GM19467 (cell line): Measurements from ENCODE around the gene ACTMAP.

Experiments used
- ATAC-seq: cut with Tn5 transposase; IDR thresholded peaks from one replicate; pipeline ENCODE4 v1.9.1; 2021; ENCODE audit warnings: mild to moderate bottlenecking, moderate library complexity; ENCODE audit not compliant: unreplicated experiment

ACTMAP gene

GRCh38 chr19:40702337-40703012 lies 47.8 kb downstream of the ACTMAP start:
- ATAC-seq = no peak

- ATAC-seq = no peak
These were observed 48.5 kb downstream of the ACTMAP start for GRCh38 chr19:40701758-40702157.

- no peak for ATAC-seq
These were observed 50.2 kb downstream of the ACTMAP start for GRCh38 chr19:40700083-40700482.

GRCh38 chr19:40697007-40697406 lies 53.3 kb downstream of the ACTMAP start:
- ATAC-seq = no peak

GRCh38 chr19:40695881-40696280 lies 54.4 kb downstream of the ACTMAP start:
- ATAC-seq = no peak

GRCh38 chr19:40693896-40694295 lies 56.4 kb downstream of the ACTMAP start:
- no peak for ATAC-seq

- ATAC-seq = no peak
These were observed 57.0 kb downstream of the ACTMAP start for GRCh38 chr19:40693150-40693788.

GRCh38 chr19:40692212-40692551 lies 58.1 kb downstream of the ACTMAP start:
- ATAC-seq = no peak

GRCh38 chr19:40691421-40692211 lies 58.7 kb downstream of the ACTMAP start:
- ATAC-seq = no peak
